B cell (primary cell): Measurements from ENCODE around the gene GFOD2. TPM values are rescaled to one million over a fixed set of nuclear protein-coding genes. Genes with fewer than 3 reads are reported as not detected.

ENCODE experiments used
- ATAC-seq: fragments of 200-7000 bp; cut with Tn5 transposase; one replicate; pipeline ENCODE4 v1.10.0; 2021; ENCODE audit warnings: low read depth, mild to moderate bottlenecking, moderate number of reproducible peaks, moderate library complexity
- CTCF ChIA-PET: fragments of 350-600 bp; sonication (Branson Sonifier 250); formaldehyde crosslinking; loops from one replicate; lab custom pipeline; 2021; ENCODE audit warnings: antibody characterized with exemption, inconsistent platforms; lab: Charles Lee
- POLR2A ChIA-PET: fragments of 350-600 bp; sonication (Branson Sonifier 250); formaldehyde crosslinking; loops from one replicate; lab custom pipeline; 2021; ENCODE audit warnings: antibody characterized with exemption; lab: Charles Lee
- DNase-seq: peaks from one replicate; pipeline ENCODE4 v3.0.0; 2013
- H2AFZ ChIP-seq: 2 replicates; pipeline ENCODE4 v1.6.1; 2012; ENCODE audit warnings: mild to moderate bottlenecking, low read depth, low read length; ENCODE audit not compliant: insufficient read depth, poor library complexity, severe bottlenecking
- H3K27ac ChIP-seq, 2 donors: 1 replicate in 1 of 2; 2 replicates in 1 of 2; pipeline ENCODE4 v1.5.1; 2012 to 2013; ENCODE audit warnings: low read length in 2 of 2, mild to moderate bottlenecking in 2 of 2, moderate library complexity in 1 of 2
- H3K27me3 ChIP-seq, 4 experiments: fragments of 200-600 bp in 1 of 4; sonication (generic) in 1 of 4; replicated peaks in 1 of 4; 1 replicate in 2 of 4; 2 replicates in 2 of 4; pipeline versions ENCODE4 v1.6.1 to v1.7.0; 2013 to 2016; ENCODE audit warnings: low read length in 3 of 4, mild to moderate bottlenecking in 2 of 4, mixed read lengths in 1 of 4, moderate library complexity in 1 of 4; ENCODE audit not compliant: insufficient read depth in 4 of 4, control insufficient read depth in 3 of 4; ENCODE audit errors: control extremely low read depth in 1 of 4
- H3K36me3 ChIP-seq, 2 experiments: replicated peaks in 1 of 2; 1 replicate in 1 of 2; 2 replicates in 1 of 2; pipeline versions ENCODE4 v1.6.1 to v1.7.1; 2013; ENCODE audit warnings: low read length in 1 of 2; ENCODE audit not compliant: insufficient read depth in 2 of 2, control insufficient read depth in 1 of 2; ENCODE audit errors: control extremely low read depth in 1 of 2, extremely low read depth in 1 of 2
- H3K4me1 ChIP-seq, 2 donors: fragments of 200-600 bp in 1 of 2; sonication (generic) in 1 of 2; 1 replicate in 1 of 2; 2 replicates in 1 of 2; pipeline versions ENCODE4 v1.5.1 to v1.6.1; 2013 to 2017; ENCODE audit warnings: low read length in 2 of 2; ENCODE audit not compliant: control insufficient read depth in 2 of 2, insufficient read depth in 2 of 2
- H3K4me2 ChIP-seq: replicated peaks from 2 replicates; pipeline ENCODE3; 2012; ENCODE audit warnings: mild to moderate bottlenecking, low read depth, low read length; ENCODE audit not compliant: poor library complexity, severe bottlenecking
- H3K4me3 ChIP-seq, 5 experiments: fragments of 200-600 bp in 1 of 5; sonication (generic) in 1 of 5; 1 replicate in 3 of 5; 2 replicates in 2 of 5; pipeline versions ENCODE4 v1.5.1 to v1.7.0; 2011 to 2016; ENCODE audit warnings: low read length in 4 of 5, mild to moderate bottlenecking in 4 of 5, low read depth in 2 of 5, control low read depth in 1 of 5, moderate library complexity in 1 of 5; ENCODE audit not compliant: insufficient read depth in 1 of 5; ENCODE audit errors: control extremely low read depth in 1 of 5, extremely low read depth in 1 of 5
- H3K79me2 ChIP-seq: fragments of 200-600 bp; sonication (generic); one replicate; pipeline ENCODE4 v1.6.0; 2016; ENCODE audit warnings: low read length; ENCODE audit not compliant: control insufficient read depth, insufficient read depth
- H3K9ac ChIP-seq: fragments of 200-600 bp; sonication (generic); 2 replicates; pipeline ENCODE4 v1.6.1; 2017; ENCODE audit warnings: mild to moderate bottlenecking, low read length, moderate library complexity
- H3K9me3 ChIP-seq, 3 donors: one replicate each; pipeline versions ENCODE4 v1.6.1 to v1.7.1; 2013; ENCODE audit warnings: low read length in 2 of 3; ENCODE audit not compliant: control insufficient read depth in 2 of 3, insufficient read depth in 1 of 3; ENCODE audit errors: control extremely low read depth in 1 of 3
- H4K20me1 ChIP-seq: 2 replicates; pipeline ENCODE4 v1.6.0; 2012; ENCODE audit warnings: mild to moderate bottlenecking, low read length; ENCODE audit not compliant: insufficient read depth, control insufficient read depth, poor library complexity, severe bottlenecking
- H3K27ac Mint-ChIP-seq: one replicate; pipeline ENCODE4 v1.8.0; 2021; ENCODE audit warnings: mixed read lengths
- H3K27me3 Mint-ChIP-seq: one replicate; pipeline ENCODE4 v1.8.0; 2021; ENCODE audit warnings: mixed read lengths
- H3K4me1 Mint-ChIP-seq: one replicate; pipeline ENCODE4 v1.8.0; 2021; ENCODE audit warnings: mixed read lengths
- H3K4me3 Mint-ChIP-seq: one replicate; pipeline ENCODE4 v1.8.0; 2021; ENCODE audit warnings: mixed read lengths
- H3K9me3 Mint-ChIP-seq: one replicate; pipeline ENCODE4 v1.8.0; 2022; ENCODE audit warnings: mixed read lengths; ENCODE audit not compliant: insufficient read depth
- EZH2 ChIP-seq: IDR thresholded peaks from 2 replicates; pipeline ENCODE4 v1.6.1; 2012; ENCODE audit warnings: borderline replicate concordance, low read depth, mild to moderate bottlenecking, moderate library complexity, low read length; ENCODE audit not compliant: insufficient read depth, poor library complexity, severe bottlenecking
- WGBS: methylation state at CpG from one replicate; pipeline ENCODE4 v1.1.5; 2013; ENCODE audit warnings: missing lambda C conversion rate; ENCODE audit not compliant: insufficient coverage; 5-methylcytosine and 5-hydroxymethylcytosine counted together
- intact Hi-C: fragments of 100-400 bp; cut with micrococcal nuclease; formaldehyde crosslinking; loops from one replicate; pipeline ENCODE4 v1.10.0; 2022
- polyA plus RNA-seq: library from polyadenylated mRNA; depleted of rRNA; stranded (reverse); fragments of >200 nt; gene quantifications from 2 replicates; pipeline ENCODE4 v1.2.3, GENCODE V29; 2012
- total RNA-seq, 2 donors: library from RNA; stranded (reverse); fragments of 120-200 nt in 1 of 2; gene quantifications; 1 replicate in 1 of 2; 2 replicates in 1 of 2; pipeline versions ENCODE4 v1.2.3 to v1.2.4, GENCODE V29; 2013 to 2022
- TF ChIP-seq, protein P1 (sequence below): fragments of 200-600 bp; IDR thresholded peaks from one replicate; pipeline ENCODE4 v1.8.0; 2022; ENCODE audit warnings: antibody characterized with exemption, mild to moderate bottlenecking

Gene GFOD2
- total and polyA plus RNA-seq, 2 donors (not counting 1 experiment from before 2014, with no cell fraction given): 11.9 to 18.2 TPM

DNA sequence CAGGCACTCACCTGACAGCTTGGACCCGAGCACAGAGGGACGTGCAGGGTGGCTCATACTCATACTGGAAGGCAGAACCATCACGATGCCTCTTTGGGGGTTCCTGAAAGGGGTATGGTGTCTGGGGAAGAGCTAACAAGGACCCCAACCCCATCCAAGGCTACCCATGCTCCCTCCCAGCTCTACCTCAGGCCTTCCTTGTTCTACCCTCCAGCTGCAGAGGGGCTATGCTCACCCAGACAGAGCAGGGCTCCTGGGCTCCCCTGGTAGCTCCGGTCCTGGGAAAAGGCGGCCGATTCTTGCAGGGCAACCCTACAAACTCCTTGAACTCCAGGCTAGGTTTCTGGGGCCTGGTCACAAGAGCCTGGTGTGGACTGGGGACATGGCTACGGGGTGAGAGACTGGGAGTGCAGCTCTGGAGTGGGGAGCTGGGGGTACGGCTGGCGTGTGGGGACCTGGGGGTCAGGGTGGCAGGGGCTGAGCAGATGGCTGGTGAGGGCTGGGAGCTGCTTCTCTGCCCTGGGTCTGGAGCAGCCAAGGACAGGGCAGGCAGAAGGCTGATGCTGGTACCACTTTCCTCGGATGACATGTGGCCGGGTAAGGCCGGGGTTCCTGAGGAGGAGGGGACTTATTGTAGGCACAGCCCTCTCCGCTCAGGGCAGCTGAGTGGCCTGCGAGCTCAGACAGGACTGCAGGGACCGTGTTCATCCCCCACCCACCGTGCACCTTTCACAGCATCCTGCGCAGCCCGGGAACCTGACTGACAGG lies 61.2 kb downstream of the GFOD2 start:
- H3K4me1 ChIP-seq: peaks cover 14 to 23% of the 10 kb centered on the region in 2 donors
- 93% methylated on average over 18 of the region's 18 CpGs for WGBS
- Mint-ChIP-seq H3K9me3 (no peaks in the 10 kb centered on the region), H3K27me3 (no peaks in the 10 kb centered on the region), H3K27ac (peak overlapping the region; percentile 37), H3K4me3 (peak overlapping the region; percentile 97), H3K4me1 (peaks cover 28% of the 10 kb centered on the region)
- peaks cover 0 to 41% of the 10 kb centered on the region in 2 experiments for H3K36me3 ChIP-seq
- peaks cover 25% of the 10 kb centered on the region for H4K20me1 ChIP-seq
- CTCF ChIA-PET: interaction anchor here (1.0 to 2.3 kb wide), 4 partner anchors 13 to 176 kb away, joined by 3 to 10 read pairs (median 7); partner anchors contain the start of genes CARMIL2 and CTCF
- intact Hi-C loops: no loop called here
- H2AFZ ChIP-seq: no peak overlapping the region
- no peak overlapping the region for H3K9ac ChIP-seq
- ATAC-seq: no peak
- POLR2A ChIA-PET: interaction anchor here (0.9 to 2.3 kb wide), 4 partner anchors 9 to 137 kb away, joined by 3 to 14 read pairs (median 5); no protein-coding TSS in a partner anchor
- DNase-seq: peak; percentile 23
- H3K79me2 ChIP-seq: peaks cover 8% of the 10 kb centered on the region
- TF ChIP-seq, protein P1, sequence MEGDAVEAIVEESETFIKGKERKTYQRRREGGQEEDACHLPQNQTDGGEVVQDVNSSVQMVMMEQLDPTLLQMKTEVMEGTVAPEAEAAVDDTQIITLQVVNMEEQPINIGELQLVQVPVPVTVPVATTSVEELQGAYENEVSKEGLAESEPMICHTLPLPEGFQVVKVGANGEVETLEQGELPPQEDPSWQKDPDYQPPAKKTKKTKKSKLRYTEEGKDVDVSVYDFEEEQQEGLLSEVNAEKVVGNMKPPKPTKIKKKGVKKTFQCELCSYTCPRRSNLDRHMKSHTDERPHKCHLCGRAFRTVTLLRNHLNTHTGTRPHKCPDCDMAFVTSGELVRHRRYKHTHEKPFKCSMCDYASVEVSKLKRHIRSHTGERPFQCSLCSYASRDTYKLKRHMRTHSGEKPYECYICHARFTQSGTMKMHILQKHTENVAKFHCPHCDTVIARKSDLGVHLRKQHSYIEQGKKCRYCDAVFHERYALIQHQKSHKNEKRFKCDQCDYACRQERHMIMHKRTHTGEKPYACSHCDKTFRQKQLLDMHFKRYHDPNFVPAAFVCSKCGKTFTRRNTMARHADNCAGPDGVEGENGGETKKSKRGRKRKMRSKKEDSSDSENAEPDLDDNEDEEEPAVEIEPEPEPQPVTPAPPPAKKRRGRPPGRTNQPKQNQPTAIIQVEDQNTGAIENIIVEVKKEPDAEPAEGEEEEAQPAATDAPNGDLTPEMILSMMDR: no peak
- no peak for TF ChIP-seq EZH2
- no peak overlapping the region for H3K27ac ChIP-seq
- H3K4me3 ChIP-seq: no peak overlapping the region
- H3K9me3 ChIP-seq: no peaks in the 10 kb centered on the region
- H3K27me3 ChIP-seq: no peaks in the 10 kb centered on the region
- H3K4me2 ChIP-seq: no peak overlapping the region
